ENCODE results near the gene SRPK2.

- TF ChIP-seq CTCF (IDR thresholded peaks at IDR 0.05) (no peak), POLR2A (IDR thresholded peaks at IDR 0.05) (no peak), EP300 (IDR thresholded peaks at IDR 0.05) (no peak)
These were observed 1.2 kb upstream of the SRPK2 start for GRCh38 chr7:105389889-105390288.

Measured in ovary (tissue), 3 donors.